Activated gamma-delta T cell treated with Interleukin-2 at 50 U/mL for 16 hours (primary cell): ENCODE measurements around the gene STAG1.
"Not testable (repeated sequence)": the region's sequence is repeated elsewhere in the genome, so short reads cannot be mapped to it uniquely, and the experiment has no call there.

Experiments
- DNase-seq: peaks from one replicate; pipeline ENCODE4 v3.0.0-alpha.2; 2020

Gene STAG1

DNA sequence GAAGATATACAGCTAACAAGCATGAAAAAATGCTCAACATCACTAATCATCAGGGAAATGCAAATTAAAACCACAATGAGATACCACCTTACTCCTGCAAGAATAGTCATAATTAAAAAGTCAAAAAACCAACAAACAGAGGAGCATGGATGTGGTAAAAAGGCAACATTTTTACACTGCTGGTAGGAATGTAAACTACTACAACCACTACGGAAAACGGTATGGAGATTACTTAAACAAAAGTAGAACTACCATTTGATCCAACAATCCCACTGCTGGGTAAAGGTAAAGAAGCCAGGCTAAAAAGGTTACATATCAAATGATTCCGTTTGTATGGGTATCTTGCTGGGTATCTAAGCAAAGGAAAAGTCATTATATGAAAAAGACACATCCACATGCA, 53.8 kb downstream of the STAG1 start:
- no peak for DNase-seq

DNA sequence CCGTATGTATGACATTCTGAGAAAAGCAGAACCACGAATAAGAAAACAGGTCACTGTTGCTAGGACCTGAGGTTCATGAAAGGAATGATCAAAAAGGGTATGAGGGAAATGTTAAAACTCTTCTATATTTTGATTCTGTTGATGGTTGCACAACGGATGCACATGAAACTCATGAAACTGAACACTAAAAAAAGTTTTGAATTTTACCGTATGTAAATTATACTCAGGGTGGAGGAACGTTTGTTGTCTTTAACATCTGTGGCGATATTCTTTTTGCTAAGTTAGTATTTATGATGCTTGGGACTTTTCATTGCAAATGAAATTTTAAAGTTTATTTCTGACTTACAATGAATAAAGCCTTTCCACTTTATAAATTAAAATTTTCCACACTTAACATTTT, 55.4 kb downstream of the STAG1 start:
- DNase-seq, result no peak

DNA sequence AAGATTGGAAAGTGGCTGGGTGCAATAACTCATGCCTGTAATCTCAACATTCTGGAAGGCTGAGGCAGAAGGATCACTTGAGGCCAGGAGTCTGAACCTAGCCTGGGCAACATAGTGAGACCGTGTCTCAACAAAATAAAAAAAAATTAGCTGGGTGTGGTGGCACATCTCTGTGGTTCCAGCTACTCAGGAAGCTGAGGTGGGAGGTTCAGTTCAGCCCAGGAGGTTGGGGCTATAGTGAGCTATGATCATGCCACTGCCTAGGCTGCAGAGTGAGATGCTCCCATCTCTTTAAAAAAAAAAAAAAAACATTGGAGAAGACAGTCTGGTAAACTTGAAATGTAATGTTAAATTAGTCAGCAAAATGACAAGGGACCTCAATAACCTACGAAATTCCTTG, 57.9 kb downstream of the STAG1 start:
- DNase-seq, result no peak

DNA sequence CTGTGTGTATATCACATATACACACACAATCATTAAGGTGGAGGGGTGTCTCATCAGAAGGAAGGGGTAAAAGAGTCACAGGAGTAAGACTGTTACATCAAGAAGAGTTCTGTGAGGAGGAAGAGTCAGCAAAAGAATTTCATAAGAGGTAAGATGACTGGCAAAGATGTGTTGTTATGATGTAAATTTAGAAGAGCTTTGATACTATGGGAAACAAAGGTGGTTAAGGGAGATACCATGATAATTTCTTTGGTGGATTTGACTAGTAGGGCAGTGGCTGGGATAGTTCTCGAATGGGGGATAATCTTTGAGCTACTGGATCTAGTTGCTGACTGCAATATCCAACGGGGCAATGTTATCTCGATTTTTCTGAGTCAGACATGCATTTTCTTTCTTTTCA, 61.6 kb downstream of the STAG1 start:
- no peak for DNase-seq

DNA sequence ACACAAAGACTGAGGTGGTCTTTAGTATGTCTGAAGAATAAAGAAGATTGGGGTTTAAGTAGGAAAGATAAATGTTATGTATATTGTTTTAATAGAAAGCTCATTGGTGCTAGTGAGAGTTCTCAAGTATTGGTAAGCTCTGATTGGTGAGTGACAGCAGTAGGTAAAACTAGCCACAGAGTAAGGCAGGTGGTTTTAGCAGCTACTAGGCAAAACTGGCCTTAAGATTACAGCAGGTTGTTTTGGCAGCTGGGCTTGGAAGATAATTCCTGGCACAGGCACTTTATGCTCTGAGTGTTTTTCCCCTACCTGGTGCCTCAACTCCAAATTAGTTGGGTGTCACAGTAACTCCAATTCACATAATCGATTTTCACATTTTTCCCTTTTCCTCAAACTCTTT, 66.3 kb downstream of the STAG1 start:
- DNase-seq, result no peak

DNA sequence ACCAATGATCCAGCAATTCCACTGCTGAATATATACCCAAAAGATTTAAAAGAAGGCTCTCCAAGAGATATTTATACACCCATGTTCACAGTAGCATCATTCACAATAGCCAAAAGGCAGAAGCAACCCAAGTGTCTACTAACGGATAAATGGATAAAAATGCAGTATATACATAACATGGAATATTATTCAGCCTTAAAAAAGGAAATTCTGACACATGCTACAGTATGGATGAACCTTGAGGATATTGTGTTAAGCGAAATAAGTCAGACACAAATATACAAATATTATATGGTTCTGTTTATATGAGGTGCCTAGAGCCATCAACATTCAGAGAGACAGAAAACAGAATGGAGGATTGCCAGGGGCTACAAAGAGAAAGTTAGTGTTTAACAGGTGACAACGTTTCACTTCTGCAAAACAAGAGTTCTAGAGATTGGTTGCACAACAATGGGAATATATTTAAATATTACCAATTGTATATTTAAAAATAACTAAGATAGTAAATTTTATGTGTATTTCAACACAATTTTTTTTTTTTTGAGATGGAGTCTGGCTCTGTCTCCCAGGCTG, 69.4 kb downstream of the STAG1 start:
- DNase-seq, result no peak

DNA sequence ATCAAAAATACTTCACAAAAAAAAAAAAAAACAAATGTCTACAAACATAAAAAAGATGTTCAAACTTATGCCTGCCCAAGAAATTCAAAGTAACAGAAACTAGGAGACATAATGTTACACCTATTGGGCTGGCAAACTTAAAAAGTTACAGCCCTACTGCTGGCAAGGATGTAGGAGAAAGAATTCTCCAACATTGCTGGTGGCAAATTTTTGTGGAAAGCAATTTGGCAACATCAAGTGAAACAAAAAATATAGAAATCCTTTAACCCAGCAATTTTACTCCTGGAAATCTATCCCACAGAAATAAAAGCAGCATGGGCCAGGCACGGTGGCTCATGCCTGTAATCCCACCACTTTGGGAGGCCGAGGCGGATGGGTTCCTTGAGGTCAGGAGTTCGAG, 73.2 kb downstream of the STAG1 start:
- DNase-seq, result no peak

DNA sequence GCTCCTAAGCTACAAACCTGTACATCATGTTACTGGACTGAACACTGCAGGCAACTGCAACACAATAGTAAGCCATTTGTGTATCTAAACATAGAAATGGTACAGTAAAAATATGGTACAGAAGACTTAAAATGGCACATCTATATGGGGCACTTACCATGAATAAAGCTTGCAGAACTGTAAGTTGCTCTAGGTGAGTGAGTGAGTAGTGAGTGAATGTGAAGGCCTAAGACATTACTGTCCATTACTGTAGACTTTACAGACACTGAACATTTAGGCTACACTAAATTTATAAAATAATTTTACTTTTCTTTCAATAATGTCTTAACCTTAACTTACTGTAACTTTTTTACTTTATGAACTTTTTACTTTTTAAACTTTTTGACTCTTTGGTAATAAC, 76.2 kb downstream of the STAG1 start:
- no peak for DNase-seq

DNA sequence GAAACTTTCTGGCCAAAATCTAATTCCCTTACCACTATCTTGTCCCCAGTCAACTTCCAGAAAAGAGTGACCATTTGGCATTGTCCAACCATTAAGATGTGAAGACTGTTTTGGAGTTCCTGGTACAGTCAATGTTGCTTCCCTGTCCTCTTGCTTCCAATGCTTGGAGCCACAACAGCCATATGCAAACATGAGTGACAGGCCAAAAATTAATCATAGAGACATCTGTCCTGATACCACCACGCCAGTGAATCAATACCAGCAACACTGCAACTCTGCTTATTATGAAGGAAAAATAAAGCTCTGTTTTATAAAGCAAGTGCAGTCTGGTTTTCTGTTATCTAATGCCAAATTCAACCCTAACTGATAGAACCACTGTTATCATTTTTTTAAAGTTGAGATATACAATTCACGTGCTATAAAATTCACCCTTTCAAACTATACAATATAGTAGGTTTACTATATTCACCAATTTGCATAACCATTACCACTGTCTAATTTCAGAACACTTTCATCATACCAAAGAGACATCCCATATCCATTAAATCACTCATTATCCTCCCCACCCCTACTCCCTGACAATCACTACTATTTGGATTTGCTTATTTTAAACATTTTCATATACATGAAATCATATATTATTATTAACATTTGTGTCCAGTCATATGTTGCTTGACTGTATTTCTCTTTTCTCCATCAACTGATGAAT, 76.9 kb downstream of the STAG1 start:
- DNase-seq, result no peak

DNA sequence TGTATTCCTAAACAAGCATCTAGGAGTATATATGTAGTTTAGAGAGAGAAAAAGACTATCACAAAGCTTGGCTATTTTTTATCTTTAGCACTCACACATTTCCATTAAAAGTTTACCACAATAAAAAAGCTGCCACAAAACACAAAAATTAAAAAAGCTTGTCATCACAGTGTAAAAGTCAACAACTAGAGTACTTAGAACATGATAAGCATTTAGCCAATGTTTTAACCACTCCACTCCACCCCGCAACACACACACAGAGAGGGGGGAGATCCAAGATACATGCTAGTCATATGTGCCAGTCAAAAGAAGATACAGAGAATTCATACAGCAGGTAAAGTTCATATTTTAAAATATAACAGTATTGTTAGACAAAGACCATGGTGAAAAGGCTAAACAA, 79.7 kb downstream of the STAG1 start:
- DNase-seq, result no peak

DNA sequence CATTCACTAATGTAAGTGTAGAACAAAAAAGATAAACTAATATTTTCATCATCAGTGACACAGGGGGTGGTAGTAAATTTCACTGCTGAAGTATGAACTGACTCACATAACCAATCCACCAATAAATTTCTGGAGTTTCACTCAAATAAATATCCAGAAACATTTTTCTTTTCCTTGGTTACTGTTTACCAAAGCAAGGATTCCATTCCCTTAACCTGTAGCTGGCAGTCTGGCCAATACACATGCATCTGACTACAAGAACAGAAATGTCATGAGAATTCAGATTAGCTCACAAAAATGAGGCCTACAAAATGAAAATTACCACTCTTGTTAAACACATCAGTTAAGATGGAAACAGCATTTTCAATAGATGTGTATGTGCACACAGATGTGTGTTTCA, 80.3 kb downstream of the STAG1 start:
- DNase-seq, result no peak

DNA sequence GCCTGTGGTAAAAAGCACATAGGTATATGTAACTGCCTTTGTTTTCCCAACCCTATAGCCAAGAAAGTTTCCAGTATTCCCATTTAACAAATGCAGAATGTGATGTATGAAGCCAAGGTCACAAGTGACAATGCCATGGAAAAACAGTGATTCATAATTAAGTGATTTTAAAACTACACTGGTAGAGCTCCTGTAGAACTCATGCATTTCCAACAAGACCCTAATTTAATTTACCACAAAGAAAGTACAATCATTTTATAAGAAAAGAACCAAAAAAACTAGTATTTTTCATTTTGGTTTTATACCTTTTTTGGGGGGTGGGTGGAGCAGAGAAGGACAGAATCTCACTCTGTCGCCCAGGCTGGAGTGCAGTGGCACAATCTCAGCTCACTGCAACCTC, 82.0 kb downstream of the STAG1 start:
- DNase-seq, result no peak

DNA sequence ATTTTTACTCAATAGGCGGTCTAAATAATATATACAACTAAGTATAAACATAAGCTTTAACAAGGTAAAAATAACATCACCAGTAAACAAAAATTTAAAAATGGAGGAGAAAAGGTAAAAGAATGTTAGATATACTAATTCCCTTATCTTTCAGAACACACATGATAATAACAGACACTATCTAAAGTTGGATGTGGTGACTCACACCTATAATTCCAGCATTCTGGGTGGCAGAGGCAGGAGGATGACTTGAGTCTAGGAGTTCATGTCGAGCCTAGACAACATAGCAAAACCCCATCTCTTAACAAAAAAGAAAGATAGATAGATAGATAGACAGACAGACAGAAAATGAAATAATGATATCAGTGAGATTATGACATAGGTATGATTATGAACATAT, 85.1 kb downstream of the STAG1 start:
- DNase-seq, result no peak

DNA sequence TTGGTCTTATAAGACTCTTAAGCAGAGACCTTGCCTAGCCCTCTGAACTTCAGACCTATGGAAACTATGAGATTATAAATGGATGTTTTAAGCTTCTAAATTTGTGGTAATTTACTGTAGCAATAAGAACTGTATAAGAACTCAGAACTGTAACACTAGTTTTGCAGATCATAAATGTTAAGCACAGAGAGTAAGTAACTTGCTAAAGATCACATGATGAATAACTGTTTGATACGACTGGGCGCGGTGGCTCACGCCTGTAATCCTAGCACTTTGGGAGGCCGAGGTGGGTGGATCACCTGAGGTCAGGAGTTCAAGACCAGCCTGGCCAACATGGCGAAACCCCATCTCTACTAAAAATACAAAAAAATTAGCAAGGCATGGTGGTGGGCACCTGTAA, 85.9 kb downstream of the STAG1 start:
- not testable (repeated sequence) for DNase-seq

DNA sequence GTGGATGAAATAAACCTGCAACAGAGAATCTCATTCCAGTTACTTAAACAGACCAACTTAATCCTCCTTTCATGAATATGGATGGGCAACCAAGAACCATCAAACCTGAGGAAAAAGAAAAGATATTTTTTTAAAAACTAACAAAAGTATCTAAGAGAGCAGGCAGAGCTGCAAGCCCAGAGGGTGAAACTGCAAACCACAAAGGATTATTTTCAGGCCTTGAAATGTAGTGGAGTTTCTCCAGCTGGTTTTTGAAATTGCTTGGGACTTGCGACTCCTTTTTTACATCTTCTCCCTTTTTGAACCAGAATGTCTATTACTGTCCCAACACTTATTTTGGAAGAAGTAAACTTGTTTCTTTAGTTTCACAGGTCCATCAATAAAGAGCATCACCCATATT, 87.4 kb downstream of the STAG1 start:
- no peak for DNase-seq

DNA sequence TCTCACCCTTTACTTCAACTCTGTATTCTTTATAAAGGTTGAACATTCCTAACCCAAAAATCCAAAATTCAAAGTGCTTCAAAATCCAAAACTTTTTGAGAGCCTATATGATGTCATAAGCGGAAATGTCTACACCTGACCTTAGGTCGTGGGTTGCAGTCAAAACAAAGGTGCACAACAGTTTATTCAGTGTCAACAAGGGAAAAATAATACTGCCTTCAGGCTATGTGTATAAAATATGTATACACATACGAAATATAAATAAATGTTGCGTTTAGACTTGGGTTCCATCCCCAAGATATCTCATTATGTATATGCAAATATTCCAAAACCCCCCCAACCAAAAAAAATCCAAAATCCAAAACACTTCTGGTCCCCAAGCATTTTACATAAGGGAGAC, 90.9 kb downstream of the STAG1 start:
- no peak for DNase-seq

DNA sequence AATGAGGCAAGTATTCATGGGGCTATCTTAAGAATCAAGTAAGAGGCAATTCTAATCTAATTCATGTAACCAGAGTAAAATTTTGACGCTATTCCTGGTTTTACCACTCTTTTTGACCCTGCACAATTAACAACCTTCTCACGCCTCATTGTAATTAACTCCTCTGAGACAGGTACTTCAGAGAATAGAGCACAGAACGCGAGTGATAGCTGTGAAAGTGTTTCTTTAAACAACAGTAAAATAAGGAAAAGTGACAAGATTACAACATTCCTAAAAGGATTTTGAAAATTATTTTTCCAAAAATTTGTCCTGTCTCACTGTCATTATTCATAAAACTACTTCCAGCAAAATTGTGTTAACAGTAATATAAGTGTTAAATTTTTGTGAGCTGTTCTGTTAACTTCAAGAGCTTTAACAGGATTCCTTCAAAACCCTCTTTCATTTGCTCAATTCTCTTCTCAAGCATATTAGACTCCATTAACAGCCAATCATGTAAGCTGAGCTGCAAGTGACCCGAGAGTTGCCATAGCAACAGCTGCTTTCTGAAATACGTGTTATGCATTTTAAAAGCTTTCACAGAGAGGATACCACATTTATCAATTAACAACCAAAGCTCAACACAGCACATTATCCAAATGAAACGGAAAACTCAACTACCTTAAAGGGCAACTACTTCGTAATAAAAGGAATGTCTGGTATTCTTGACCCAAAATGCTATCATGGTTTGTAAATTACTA, 93.1 kb downstream of the STAG1 start:
- DNase-seq, result no peak

DNA sequence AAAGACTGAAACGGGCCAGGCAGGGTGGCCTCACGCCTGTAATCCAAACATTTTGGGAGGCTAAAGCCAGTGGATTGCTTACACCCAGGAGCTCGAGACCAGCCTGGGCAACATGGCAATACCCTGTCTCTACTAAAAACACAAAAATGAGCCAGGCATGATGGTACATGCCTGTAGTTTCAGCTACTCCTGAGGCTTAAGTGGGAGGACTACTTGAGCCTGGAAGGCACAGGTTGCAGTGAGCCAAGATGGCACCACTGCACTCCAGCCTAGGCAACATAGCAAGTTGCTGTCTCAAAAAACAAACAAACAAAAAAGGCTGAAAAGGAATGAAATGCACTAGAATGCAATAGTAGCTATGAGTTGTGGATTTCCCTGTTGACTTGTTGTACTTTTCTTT, 94.7 kb downstream of the STAG1 start:
- no peak for DNase-seq

DNA sequence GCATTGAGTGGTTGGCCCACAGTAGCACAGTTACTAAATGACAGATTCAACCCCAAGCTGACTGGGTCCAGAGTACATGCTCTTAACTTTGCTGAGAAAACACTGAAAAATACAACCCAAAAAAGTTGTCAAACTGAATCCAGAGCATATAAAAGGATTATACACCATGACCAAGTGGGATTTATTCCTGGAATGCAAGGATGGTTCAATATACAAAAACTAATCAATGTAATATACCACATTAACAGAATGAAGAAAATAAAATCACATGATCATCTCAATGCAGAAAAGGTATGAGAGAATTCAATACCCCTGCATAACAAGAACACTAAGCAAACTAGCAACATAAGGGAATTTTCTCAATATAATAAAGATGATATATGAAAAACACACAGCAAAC, 98.5 kb downstream of the STAG1 start:
- no peak for DNase-seq

DNA sequence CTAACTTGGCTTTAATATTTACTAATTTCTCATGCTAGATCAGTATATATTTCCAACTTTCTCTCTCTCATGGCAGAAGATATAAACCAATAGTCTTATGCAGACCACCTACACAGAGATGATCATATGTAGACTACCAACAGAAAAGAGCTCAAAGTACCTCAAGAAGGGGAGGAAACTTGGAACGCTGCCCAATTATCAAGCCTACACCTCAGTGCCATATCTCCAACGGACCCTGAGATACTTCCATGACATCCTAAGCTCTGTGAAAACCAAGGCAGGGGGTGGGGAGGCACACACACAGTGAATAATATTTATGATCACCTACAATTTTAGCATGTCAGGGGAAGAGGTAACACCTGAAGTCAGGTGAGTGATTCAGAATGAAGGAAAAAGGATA, 100.6 kb downstream of the STAG1 start:
- DNase-seq, result no peak

DNA sequence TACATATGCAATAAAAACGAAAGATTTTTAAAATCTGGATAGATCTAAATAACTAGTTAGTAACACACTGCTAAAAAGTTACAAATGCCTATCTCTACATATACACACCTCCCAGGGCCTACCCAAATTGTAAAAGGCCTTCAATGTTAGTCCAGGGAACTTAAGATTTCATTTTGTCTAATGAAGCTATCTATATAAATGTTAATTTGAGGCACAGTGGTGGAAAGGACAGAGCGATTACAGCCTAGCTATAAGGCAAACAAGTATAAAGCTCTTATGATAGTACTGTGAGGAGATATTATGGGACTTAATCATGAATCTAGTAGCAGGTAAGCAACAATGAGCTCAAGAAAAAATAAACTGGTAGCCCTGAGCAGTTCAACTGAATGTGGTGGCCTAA, 101.7 kb downstream of the STAG1 start:
- no peak for DNase-seq

DNA sequence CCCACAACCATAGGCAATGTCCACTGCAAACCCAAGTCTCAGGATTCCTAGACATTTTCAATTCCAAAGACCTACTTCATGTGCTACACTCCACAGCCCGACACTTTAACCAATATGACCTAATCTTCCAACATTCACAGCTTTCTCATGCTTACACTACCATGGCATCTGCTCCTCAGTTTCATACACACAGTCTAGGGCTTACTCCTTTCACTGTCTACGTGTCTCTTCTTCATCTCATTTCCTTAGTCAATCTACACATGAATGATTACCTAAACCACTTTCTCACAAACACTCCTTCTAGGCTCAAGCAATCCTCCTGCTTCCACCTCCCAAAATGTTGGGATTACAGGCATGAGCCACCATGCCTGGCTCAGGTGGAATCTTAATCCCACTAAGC, 106.3 kb downstream of the STAG1 start:
- no peak for DNase-seq

DNA sequence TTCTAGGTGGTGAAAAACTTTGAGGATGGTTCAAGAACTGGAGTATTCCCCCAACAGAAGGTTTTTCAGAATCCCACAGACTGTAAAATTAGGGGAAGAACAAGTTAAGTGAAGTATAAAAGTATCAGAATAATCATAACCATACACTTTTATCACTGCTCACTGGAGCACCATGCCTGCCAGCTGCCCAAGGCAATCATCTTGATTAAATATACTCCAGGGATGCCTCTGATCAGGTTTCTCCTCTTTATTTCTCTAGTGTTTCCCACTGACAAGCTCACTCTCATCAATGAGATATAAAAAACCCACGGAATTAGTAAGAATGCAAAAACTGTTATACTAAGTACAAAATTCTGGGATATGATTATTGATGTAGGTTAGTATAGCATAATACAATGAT, 108.0 kb downstream of the STAG1 start:
- DNase-seq, result no peak

DNA sequence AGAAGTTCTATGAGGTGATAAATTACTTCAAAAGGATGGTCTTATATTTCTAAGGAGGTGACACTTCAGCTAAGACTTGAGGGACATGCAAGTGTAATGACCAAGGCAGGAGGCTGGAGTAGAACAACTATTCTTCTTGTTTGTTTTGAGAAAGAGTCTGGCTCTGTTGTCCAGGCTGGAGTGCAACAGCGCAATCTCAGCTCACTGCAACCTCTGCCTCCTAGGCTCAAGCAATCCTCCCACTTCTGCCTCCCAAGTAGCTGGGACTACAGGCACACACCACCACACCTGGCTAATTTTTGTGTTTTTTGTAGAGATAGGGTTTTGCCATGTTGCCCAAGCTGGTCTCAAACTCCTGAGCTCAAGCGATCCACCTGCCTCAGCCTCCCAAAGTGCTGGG, 108.8 kb downstream of the STAG1 start:
- not testable (repeated sequence) for DNase-seq

DNA sequence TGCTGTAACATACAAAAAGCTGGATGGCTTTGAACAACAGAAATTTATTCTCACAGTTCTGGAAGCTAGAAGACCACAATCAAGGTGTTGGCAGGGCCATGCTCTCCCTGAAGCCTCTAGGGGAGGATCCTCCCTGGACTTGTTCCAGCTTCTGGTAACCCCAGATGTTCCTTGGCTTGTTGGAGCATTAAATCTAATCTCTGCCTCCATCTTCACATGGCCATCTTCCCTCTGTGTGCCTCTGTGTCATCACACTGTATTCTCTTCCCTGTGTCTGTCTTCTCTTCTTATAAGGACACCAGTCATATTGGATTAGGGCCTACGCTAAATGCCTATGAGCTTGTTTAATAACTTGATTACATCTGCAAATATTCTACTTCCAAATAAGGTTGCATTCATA, 109.5 kb downstream of the STAG1 start:
- DNase-seq, result no peak
